WI38 (cell line): ENCODE data around the gene KPNA5.
"Not testable (repeated sequence)": the region's sequence is repeated elsewhere in the genome, so short reads cannot be mapped to it uniquely, and the experiment has no call there.

Experiments used
- H3K4me3 ChIP-seq: 2 replicates; pipeline ENCODE4 v1.5.1; 2011; ENCODE audit warnings: low read depth, mild to moderate bottlenecking, control low read depth, low read length
- TF ChIP-seq, protein P1 (sequence below): IDR thresholded peaks from 2 replicates; pipeline ENCODE4 v1.5.1; 2012; ENCODE audit warnings: low read depth, mild to moderate bottlenecking, control low read depth, low read length

KPNA5 gene

GRCh38 chr6:116662202-116662601 lies 18.8 kb upstream of the KPNA5 start:
- no peak overlapping the region for H3K4me3 ChIP-seq
- TF ChIP-seq, protein P1, sequence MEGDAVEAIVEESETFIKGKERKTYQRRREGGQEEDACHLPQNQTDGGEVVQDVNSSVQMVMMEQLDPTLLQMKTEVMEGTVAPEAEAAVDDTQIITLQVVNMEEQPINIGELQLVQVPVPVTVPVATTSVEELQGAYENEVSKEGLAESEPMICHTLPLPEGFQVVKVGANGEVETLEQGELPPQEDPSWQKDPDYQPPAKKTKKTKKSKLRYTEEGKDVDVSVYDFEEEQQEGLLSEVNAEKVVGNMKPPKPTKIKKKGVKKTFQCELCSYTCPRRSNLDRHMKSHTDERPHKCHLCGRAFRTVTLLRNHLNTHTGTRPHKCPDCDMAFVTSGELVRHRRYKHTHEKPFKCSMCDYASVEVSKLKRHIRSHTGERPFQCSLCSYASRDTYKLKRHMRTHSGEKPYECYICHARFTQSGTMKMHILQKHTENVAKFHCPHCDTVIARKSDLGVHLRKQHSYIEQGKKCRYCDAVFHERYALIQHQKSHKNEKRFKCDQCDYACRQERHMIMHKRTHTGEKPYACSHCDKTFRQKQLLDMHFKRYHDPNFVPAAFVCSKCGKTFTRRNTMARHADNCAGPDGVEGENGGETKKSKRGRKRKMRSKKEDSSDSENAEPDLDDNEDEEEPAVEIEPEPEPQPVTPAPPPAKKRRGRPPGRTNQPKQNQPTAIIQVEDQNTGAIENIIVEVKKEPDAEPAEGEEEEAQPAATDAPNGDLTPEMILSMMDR, result no peak

DNA sequence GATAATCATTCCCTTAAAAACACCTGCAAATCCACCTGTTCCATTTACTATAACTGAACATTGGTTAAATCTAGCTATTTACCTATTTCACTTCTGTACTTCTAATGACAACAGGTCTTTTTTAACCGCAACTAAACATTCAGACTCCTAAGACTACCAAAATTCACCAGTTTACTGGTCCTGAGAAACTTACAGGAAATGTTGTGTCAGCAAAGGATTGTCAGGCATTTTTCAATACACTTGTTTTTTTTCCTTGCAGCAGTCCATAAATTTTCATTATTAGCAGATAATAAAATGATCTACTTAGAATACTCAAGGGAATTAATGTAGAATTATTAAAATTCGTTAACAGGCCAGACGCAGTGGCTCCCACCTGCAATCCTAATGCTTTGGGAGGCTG lies 17.7 kb upstream of the KPNA5 start:
- no peak overlapping the region for H3K4me3 ChIP-seq
- TF ChIP-seq, protein P1, result no peak

DNA sequence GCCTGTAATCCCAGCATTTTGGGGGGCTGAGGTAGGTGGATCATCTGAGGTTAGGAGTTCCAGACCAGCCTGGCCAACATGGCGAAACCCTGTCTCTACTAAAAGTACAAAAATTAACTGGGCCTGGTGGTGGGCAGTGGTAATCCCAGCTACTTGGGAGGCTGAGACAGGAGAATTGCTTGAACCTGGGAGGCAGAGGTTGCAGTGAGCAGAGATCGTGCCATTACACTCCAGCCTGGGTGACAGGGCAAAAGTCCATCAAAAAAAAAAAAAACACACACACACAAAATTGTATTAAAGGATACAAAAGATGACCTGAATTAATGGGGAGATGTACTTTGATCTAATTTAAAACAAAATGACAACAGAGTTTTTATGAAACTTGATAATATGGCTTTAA lies 16.8 kb upstream of the KPNA5 start:
- not testable (repeated sequence) for H3K4me3 ChIP-seq

DNA sequence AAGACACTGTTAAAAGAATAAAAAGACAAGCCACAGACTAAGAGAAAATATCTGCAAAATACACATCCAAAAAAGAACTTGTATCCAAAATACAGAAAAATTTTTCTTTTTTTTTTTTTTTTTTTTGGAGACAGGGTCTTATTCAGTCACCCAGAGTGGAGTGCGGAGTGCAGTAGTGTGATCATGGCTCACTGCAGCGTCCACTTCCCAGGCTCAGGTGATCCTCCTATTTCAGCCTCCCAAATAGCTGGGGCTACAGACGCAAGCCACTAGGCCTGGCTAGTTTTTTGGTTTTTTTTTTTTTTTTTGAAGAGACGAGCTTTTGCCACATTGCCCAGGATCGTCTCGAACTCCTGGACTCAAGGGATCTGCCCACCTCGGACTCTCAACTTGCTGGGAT lies 15.5 kb upstream of the KPNA5 start:
- no peak overlapping the region for H3K4me3 ChIP-seq
- TF ChIP-seq, protein P1, result no peak

- 0 out of 2 replicates have a peak overlapping the region, but pooled peaks have one; percentile 27 for H3K4me3 ChIP-seq
- TF ChIP-seq, protein P1, result no peak
Measured at GRCh38 chr6:116666869-116667268, 14.1 kb upstream of the KPNA5 start.

DNA sequence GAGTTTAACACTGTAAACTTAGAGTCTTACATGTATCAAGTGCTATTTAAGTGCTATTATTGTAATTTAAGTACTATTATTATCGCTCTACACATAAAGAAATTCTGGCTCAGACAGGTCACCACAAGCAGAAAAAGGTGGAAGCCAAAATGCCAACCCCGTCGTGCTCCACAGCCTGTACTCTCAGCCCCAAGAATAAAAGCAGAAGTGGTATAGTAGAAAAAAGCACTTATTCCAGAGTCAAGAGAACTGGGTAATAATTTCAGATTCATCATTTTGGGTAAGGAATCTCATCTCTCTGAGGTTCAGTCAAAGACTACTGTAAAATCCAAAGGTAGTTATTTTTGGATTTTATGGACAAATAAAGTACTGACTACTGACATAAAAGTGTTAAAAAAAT lies 13.4 kb upstream of the KPNA5 start:
- peak overlapping the region; percentile 75 for H3K4me3 ChIP-seq
- TF ChIP-seq, protein P1, result no peak

DNA sequence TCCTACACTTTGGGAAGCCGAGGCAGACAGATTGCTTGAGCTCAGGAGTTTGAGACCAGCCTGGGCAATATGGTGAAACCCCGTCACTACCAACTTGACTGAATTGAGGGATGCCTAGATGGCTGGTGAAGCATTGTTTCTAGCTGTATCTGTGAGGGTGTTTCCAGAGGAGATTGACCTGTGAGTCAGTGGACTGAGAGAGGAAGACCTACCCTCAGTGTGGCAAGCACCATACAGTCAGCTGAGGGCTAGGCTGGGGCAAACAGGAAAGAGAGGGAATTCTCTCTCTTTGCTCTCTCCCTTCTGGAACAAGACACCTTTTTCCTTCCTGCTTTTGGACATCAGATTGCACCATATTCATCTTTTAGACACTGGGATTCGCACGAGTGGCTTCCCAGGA lies 8.7 kb upstream of the KPNA5 start:
- H3K4me3 ChIP-seq, result no peak overlapping the region
- TF ChIP-seq, protein P1, result no peak

DNA sequence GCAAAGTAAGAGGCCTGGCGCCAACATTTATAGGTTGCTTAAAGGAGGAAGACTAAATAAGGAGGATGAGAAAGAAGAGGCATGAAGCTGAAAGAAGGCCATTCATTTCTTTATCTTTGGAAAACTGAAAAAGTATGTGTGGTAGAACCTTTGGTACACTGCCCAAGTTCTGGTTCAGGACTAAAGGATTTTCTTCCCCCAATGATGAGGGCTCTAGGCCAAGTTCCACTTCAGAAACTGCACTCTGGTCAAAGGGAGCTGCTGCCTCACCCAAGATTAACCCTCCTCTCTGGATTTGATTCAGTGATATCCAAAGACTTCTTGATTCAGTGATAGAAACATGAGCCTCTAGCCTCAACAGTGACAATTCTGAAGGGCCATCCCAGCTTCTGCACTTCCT lies 5.0 kb upstream of the KPNA5 start:
- H3K4me3 ChIP-seq, result no peak overlapping the region
- TF ChIP-seq, protein P1, result no peak
